Breast epithelium (tissue), 3 donors: ENCODE results near the gene FASTKD3.

ENCODE experiments used
- CTCF ChIP-seq, 3 donors: fragments of 450-650 bp; IDR thresholded peaks; one replicate each; pipeline ENCODE4 v1.5.1; 2016 to 2017; ENCODE audit warnings: antibody characterized with exemption in 3 of 3, mild to moderate bottlenecking in 3 of 3, moderate library complexity in 3 of 3
- POLR2AphosphoS5 ChIP-seq, 3 donors: sonication (generic); formaldehyde crosslinking; IDR thresholded peaks; one replicate each; pipeline ENCODE4 v1.6.1; 2017; ENCODE audit warnings: antibody characterized with exemption in 3 of 3

- TF ChIP-seq POLR2AphosphoS5 (IDR thresholded peaks at IDR 0.05) (no peak), CTCF (IDR thresholded peaks at IDR 0.05) (no peak)
These were observed 46.4 kb downstream of the FASTKD3 start for GRCh38 chr5:7822449-7822848.
